ENCODE data around the gene PKD2. TPM values are rescaled to one million over a fixed set of nuclear protein-coding genes. Genes with fewer than 3 reads are reported as not detected.

Gene PKD2
- total RNA-seq, 2 donors from 2014 or later, result 5.4 to 11.4 TPM

Other genes starting within 250 kb of the PKD2 start
- not detected for gene IBSP, start 208.1 kb upstream of the PKD2 start, total RNA-seq
- gene MEPE, start 174.7 kb upstream of the PKD2 start, total RNA-seq, result not detected
- 1 to 10 TPM; 3.7 to 7.6 TPM for gene SPP1, start 31.9 kb upstream of the PKD2 start, total RNA-seq
- gene ABCG2, start 151.0 kb downstream of the PKD2 start, total RNA-seq, result 10 to 100 TPM; 32.5 to 36.2 TPM